Breast epithelium (tissue), 4 donors: ENCODE results near the gene MRPL21. TPM values are rescaled to one million over a fixed set of nuclear protein-coding genes. Genes with fewer than 3 reads are reported as not detected.
A peak's percentile ranks its signal among the peaks of the same experiment; 100 is the strongest.

Source experiments
- DNase-seq, 2 donors: peaks; one replicate each; pipeline ENCODE4 v3.0.0-alpha.2; 2019; ENCODE audit warnings: low spot score in 2 of 2
- H3K27ac ChIP-seq, 2 donors: fragments of 200-600 bp; sonication (generic) in 1 of 2; one replicate each; pipeline ENCODE4 v1.5.1; 2016 to 2019; ENCODE audit warnings: mild to moderate bottlenecking in 1 of 2
- H3K27me3 ChIP-seq, 2 donors: fragments of 200-600 bp; sonication (generic) in 1 of 2; one replicate each; pipeline versions ENCODE4 v1.5.1 to v1.6.0; 2017 to 2019; ENCODE audit warnings: control low read depth in 1 of 2, mild to moderate bottlenecking in 1 of 2
- H3K36me3 ChIP-seq: fragments of 200-600 bp; one replicate; pipeline ENCODE4 v1.5.1; 2019
- H3K4me1 ChIP-seq, 2 donors: fragments of 200-600 bp; sonication (generic); one replicate each; pipeline ENCODE4 v1.5.1; 2016 to 2019; ENCODE audit warnings: control low read depth in 1 of 2
- H3K4me3 ChIP-seq, 3 donors: fragments of 200-600 bp; sonication (generic); 1 replicate in 2 of 3; 2 replicates in 1 of 3; pipeline ENCODE4 v1.5.1; 2016 to 2019; ENCODE audit warnings: mild to moderate bottlenecking in 3 of 3, moderate library complexity in 2 of 3
- H3K9me3 ChIP-seq, 2 donors: fragments of 200-600 bp; sonication (generic) in 1 of 2; one replicate each; pipeline ENCODE4 v1.5.1; 2016 to 2019; ENCODE audit warnings: control low read depth in 1 of 2
- POLR2A ChIP-seq: fragments of 450-650 bp; IDR thresholded peaks from one replicate; pipeline ENCODE4 v1.6.1; 2016; ENCODE audit warnings: antibody characterized with exemption, mild to moderate bottlenecking, moderate library complexity
- POLR2AphosphoS5 ChIP-seq, 3 donors: sonication (generic); formaldehyde crosslinking; IDR thresholded peaks; one replicate each; pipeline ENCODE4 v1.6.1; 2017; ENCODE audit warnings: antibody characterized with exemption in 3 of 3
- intact Hi-C: fragments of 100-400 bp; cut with DNase I; formaldehyde crosslinking; loops from one replicate; pipeline ENCODE4 v1.15.1; 2023; ENCODE audit warnings: low total_unique reads
- total RNA-seq, 3 donors: library from RNA; depleted of rRNA; stranded (reverse); fragments of >200 nt; gene quantifications; one replicate each; pipeline ENCODE4 v1.1.0, GENCODE V29; 2016
- TF ChIP-seq, protein P1 (sequence below), 3 donors: fragments of 450-650 bp; IDR thresholded peaks; one replicate each; pipeline ENCODE4 v1.5.1; 2016 to 2017; ENCODE audit warnings: antibody characterized with exemption in 3 of 3, mild to moderate bottlenecking in 3 of 3, moderate library complexity in 3 of 3

The MRPL21 gene
- total RNA-seq, 3 donors from 2014 or later, result 44.3 to 89.1 (median 51.7) TPM

GRCh38 chr11:68848429-68848828, 55.2 kb downstream of the MRPL21 start:
- Histone ChIP-seq H3K4me1 (no peaks in the 10 kb centered on the region), H3K9me3 (no peaks in the 10 kb centered on the region), H3K27ac (no peak overlapping the region), H3K36me3 (no peaks in the 10 kb centered on the region), H3K4me3 (no peak overlapping the region), H3K27me3 (peaks cover 0 to under 1% of the 10 kb centered on the region in 2 donors)
- TF ChIP-seq POLR2A (no peak), POLR2AphosphoS5 (IDR thresholded peaks at IDR 0.05) (no peak)
- TF ChIP-seq, protein P1, sequence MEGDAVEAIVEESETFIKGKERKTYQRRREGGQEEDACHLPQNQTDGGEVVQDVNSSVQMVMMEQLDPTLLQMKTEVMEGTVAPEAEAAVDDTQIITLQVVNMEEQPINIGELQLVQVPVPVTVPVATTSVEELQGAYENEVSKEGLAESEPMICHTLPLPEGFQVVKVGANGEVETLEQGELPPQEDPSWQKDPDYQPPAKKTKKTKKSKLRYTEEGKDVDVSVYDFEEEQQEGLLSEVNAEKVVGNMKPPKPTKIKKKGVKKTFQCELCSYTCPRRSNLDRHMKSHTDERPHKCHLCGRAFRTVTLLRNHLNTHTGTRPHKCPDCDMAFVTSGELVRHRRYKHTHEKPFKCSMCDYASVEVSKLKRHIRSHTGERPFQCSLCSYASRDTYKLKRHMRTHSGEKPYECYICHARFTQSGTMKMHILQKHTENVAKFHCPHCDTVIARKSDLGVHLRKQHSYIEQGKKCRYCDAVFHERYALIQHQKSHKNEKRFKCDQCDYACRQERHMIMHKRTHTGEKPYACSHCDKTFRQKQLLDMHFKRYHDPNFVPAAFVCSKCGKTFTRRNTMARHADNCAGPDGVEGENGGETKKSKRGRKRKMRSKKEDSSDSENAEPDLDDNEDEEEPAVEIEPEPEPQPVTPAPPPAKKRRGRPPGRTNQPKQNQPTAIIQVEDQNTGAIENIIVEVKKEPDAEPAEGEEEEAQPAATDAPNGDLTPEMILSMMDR (IDR thresholded peaks at IDR 0.05), result no peak
- DNase-seq, result no peak
- intact Hi-C loops, result no loop called here

DNA sequence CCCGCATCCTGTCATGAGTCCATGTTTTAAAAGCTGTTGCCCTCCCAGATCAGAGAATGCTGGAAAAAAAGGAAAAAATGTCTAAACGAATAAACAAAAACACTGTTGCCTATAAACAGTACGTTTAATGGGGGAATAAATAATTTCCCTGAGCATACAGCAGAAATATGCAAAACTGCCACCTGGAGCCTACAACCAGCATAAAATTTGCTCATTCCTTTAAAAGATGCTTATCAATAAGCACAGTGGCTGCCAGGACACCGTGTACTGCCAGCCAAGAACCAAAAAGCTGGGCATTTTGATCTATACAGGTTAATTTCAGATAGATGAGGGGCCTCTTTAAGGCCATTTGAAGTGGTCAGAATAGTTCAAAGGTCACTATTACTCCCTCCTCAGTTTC, 56.2 kb downstream of the MRPL21 start:
- TF ChIP-seq, protein P1 (IDR thresholded peaks at IDR 0.05), result no peak
- TF ChIP-seq POLR2A (no peak), POLR2AphosphoS5 (IDR thresholded peaks at IDR 0.05) (no peak)

DNA sequence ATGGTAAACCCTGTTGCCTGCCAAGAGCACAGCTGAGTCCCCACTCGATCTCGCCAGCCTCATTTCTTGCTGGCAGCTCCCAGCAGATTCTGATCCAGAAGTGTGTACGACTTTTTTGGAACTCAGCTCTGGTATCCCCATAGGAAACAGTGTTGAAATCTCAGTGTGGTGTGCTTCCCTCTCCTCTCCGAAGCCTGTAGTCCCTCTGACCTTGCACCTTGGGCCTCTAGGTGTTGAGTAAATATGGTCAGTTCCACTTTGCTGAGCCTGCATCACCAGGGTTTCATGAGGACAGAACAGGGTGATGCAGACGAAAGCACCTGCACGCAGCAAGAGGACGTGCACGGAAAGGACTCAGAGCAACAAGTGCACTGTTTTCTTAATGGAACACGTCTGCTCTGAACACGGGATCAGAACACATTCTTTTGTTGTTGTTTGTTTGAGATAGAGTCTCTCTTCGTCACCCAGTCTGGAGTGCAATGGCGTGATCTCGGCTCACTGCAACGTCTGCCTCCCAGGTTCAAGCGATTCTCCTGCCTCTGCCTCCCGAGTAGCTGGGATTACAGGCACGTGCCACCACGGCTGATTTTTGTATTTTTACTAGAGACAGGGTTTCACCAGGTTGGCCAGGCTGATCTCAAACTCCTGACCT, 58.2 kb downstream of the MRPL21 start:
- H3K4me1 ChIP-seq, result no peaks in the 10 kb centered on the region
- H3K36me3 ChIP-seq, result no peaks in the 10 kb centered on the region
- intact Hi-C loops, result no loop called here
- DNase-seq, result no peak
- H3K27ac ChIP-seq, result no peak overlapping the region
- no peak overlapping the region for H3K4me3 ChIP-seq
- no peaks in the 10 kb centered on the region for H3K9me3 ChIP-seq
- H3K27me3 ChIP-seq, result no peaks in the 10 kb centered on the region
- TF ChIP-seq POLR2A, result no peak
- no peak for TF ChIP-seq POLR2AphosphoS5 (IDR thresholded peaks at IDR 0.05)
- TF ChIP-seq, protein P1 (IDR thresholded peaks at IDR 0.05), result no peak

More for the DNA sequence above, 56.2 kb downstream of the MRPL21 start:
- Histone ChIP-seq H3K36me3 (no peaks in the 10 kb centered on the region), H3K27ac (no peak overlapping the region), H3K4me1 (no peaks in the 10 kb centered on the region), H3K4me3 (no peak overlapping the region), H3K27me3 (no peaks in the 10 kb centered on the region), H3K9me3 (no peaks in the 10 kb centered on the region)
- DNase-seq, result no peak
- intact Hi-C loops, result no loop called here

GRCh38 chr11:68844801-68845200, 58.8 kb downstream of the MRPL21 start:
- H3K36me3 ChIP-seq, result no peaks in the 10 kb centered on the region
- DNase-seq, result no peak
- TF ChIP-seq, protein P1 (IDR thresholded peaks at IDR 0.05), result no peak
- TF ChIP-seq POLR2A (no peak), POLR2AphosphoS5 (IDR thresholded peaks at IDR 0.05) (no peak)
- no peak overlapping the region for H3K4me3 ChIP-seq
- no peaks in the 10 kb centered on the region for H3K4me1 ChIP-seq
- intact Hi-C loops, result no loop called here
- no peaks in the 10 kb centered on the region for H3K9me3 ChIP-seq
- H3K27ac ChIP-seq, result no peak overlapping the region
- H3K27me3 ChIP-seq, result no peaks in the 10 kb centered on the region

DNA sequence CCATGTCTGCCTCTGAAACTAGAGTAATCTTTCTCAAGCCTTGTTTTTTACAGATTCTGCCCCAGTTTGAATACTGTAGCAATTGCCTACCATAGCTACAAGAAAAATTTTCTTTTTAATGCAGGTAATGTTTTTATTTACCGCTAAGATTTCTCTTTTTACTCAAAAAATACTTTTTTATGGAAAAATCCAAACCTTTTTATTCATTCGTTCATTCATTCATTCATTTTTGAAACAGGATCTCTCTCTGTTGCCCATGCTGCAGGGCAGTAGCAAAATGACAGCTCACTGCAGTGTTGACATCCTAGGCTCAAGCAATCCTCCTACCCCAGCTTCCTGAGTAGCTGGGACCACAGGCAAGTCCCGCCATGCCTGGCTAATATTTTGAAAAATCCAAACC, 59.3 kb downstream of the MRPL21 start:
- no peak for TF ChIP-seq POLR2A
- TF ChIP-seq, protein P1 (IDR thresholded peaks at IDR 0.05), result no peak
- TF ChIP-seq POLR2AphosphoS5 (IDR thresholded peaks at IDR 0.05), result no peak

More for the DNA sequence above, 59.3 kb downstream of the MRPL21 start:
- no peaks in the 10 kb centered on the region for H3K4me1 ChIP-seq
- H3K27ac ChIP-seq, result no peak overlapping the region
- intact Hi-C loops, result no loop called here
- H3K9me3 ChIP-seq, result no peaks in the 10 kb centered on the region
- H3K36me3 ChIP-seq, result no peaks in the 10 kb centered on the region
- H3K4me3 ChIP-seq, result peak overlapping the region in 2 of 3 donors; percentile 71 to 84
- H3K27me3 ChIP-seq, result no peaks in the 10 kb centered on the region
- DNase-seq, result no peak
